Activated CD4-positive, alpha-beta T cell treated with anti-CD3 and anti-CD28 coated beads, Interleukin-10, Interleukin-2, amounts not matched to agents 100 ng/mL and 50 ng/mL, durations not matched to agents 16 hours and 8 hours (primary cell): ENCODE measurements around the gene LAMA1.

ENCODE experiments used
- DNase-seq: peaks from one replicate; pipeline ENCODE4 v3.0.0-alpha.2; 2020

LAMA1 gene

DNA sequence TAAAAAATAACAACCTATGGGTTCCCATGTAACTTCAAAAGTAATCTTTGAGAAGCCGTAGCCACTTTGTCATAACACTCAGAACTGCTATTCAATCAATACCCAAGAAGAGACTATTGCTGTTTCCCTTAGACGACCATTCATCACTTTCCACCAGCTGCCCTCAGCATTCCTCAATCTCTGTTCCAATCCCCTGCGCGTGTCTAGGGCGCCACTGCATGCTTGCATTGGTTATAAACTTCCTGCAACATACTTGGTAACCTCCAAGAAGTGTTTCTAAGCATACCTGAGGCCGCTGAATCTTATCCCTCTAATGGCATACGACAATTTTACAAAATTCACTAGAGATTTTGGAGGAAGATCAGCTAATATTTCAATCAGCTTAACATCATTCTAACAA is 134.2 kb downstream of the LAMA1 start:
- DNase-seq = no peak

DNA sequence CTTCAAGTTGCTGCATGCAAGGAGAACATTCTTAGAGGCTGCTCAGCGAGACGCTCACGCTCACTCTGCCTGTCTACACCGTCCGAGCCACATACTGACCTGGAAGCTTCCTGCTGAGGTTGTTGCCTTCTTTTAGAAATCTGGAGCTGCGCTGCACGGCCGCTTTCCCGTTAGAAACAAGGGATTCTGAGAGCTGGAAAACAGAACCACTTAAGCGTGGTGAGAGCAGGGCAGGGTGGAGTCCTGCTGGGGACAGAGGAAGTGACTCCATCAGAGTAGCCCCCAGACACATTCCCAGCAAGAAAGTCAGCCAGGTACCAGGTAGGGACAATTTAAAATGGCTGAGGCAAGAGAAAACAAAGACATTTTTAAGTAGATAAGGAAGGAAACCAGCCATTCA is 135.2 kb downstream of the LAMA1 start:
- DNase-seq = no peak

- no peak for DNase-seq
Measured at GRCh38 chr18:6980363-6980762, 137.2 kb downstream of the LAMA1 start.

DNA sequence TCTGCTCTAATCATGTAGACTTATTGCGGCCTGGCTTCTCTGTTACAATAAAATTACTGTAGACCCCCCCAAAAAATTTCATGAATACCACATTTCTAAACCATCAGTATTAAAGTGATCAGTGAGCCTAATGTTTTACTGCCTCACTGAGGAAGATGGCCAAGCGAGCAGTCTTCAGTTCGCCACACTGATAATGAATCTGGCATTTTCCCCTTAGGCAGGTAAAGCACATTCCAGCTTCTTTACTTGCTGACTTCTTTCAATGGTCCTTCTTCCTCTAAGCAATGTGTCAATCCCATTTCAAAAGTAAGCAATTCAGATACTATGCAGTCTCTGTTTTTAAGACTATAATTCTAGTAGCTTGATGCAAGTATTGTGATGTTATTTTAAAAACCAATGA is 137.6 kb downstream of the LAMA1 start:
- DNase-seq = no peak

- no peak for DNase-seq
Measured at GRCh38 chr18:6976935-6977334, 140.7 kb downstream of the LAMA1 start.

GRCh38 chr18:6975084-6975483 is 142.5 kb downstream of the LAMA1 start:
- no peak for DNase-seq

GRCh38 chr18:6971823-6972478 is 145.6 kb downstream of the LAMA1 start:
- no peak for DNase-seq

DNA sequence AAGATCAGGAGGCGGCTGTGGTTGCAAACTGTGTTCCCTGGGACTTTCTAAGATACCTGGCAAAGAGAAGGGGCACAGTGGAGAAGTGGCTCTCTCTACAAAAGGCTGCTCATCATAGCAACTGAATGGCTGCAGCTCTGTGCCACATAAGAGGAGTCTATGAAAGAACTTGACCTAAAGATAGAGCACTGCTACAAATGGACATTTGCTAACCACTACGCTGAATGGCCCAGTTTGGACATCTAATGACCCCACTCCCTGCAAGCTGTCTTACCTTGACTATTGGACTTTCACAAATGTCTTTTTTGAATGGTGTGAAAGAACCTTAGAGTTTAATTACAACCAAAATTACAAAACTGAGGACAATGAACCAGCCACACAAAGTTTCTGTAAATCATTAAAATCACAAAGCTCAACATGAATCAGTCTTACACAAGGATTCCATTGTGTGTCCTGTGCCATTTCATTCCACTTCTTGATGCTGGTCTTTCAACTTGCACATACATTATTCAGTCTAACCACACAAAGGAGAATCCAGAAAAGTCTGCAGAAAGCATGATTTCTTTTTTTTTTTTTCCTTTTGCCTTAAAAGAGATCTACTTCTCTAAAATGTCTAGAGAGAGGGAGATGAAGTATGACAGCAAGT is 154.0 kb downstream of the LAMA1 start:
- no peak for DNase-seq

DNA sequence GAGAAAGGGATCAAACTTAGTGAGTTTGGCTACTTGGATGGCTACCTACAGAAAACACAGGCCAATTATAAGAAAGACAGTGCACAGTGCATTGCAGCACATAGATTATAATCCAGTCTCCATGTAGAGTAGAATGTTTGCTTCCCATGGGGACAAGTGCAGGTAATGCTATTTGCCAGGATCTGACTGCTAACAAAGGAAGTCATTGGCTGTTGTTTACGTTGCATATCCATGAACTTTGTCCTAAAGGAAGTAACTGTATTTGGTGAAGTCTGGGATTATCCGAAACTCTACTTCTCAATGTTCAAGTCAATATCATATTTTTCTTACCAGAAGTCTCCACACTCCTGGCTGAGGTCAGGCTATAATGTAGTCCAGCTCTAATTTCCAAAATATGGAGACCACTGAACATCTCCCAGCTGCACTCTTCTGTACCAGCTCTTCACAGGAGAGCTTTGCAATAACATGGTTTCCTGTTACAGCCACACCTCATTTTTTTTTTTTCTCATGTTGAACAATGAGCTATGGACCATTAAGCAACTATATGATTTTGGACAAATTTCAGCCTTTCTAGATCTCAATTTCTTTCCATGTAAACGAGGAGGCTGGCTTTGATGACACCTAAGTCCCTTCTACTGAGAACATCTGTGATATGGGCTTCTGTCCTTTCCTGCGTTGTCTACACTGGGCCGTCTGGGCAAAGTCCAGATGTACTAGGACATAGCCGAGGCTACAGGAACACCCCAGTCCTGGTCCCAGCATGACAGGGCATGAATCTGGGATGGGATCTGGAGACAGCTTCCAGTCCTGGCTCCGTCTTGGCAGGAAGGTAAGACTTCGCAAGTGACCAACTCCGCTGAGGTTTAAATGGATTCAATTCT is 154.8 kb downstream of the LAMA1 start:
- no peak for DNase-seq

DNA sequence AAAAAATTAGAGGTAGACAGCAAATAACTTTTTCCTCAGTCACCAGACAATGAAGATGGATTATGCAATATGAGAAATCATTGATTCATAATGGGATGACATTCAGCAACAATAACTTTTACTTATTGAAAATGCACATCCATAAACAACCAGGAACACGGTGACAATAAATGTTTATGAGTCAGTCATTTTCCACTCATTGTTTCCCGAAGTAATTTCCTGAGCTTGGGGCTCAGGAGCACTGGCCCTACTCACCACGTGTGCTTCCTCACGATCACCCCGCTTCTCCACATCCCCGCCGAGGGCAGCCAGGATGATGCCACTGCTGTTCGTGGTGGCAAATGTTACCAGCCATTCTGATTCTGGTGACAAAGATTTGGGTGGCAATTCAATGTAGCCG is 156.3 kb downstream of the LAMA1 start:
- DNase-seq = no peak

DNA sequence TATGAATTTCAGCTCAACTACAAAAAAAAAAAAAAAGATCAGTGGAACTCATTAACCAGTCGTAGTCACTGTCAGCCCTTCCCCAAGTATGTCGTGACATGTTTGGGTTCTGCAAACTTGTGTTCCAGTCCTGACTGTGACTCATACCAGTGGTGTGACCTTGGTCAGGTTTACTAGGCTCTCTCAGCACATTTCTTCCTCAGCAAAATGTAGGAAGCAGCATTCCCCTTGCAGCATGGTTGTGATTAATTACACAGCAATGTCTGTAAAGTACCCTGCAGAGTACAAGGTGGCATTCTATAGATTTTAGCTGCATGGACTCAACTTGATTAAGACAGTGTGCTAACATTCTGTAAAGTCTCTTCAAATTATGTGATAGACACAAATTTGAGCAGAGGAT is 156.9 kb downstream of the LAMA1 start:
- no peak for DNase-seq

DNA sequence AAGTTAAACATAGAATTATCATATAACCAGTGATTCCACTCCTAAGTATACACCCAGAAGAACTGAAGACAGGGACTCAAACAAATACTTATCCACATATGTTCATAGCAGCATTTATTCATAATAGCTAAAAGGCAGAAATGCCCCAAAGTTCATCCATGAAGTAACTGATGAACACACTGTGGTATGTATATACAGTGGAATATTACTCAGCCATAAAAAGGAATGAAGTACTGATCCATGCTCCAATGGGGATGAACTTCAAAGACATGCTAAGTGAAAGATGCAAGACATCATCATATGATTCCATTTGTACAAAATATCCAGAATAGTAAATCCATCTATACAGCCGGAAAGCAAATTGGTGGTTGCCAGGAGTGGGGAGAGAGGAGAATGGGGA is 157.5 kb downstream of the LAMA1 start:
- DNase-seq = no peak

- DNase-seq = no peak
Measured at GRCh38 chr18:6959110-6959509, 158.5 kb downstream of the LAMA1 start.

DNA sequence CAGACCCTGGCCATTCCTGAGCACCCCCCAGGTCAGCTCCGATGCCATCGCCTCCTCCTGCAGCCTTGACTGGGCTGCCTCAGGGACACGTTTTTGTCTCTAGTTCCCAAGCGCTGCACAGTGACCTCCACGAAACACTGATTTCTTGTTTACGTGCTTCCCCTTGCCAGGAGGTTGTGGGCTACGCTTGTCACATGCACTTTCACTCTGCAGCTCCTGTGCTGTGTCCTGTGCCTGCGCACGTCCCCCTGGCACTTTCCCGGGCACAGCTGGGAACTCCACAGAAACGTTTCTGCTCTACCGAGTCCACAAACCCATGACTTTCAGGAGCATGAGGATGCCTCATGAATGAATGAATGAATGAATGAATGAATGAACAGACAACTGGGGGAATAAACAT is 160.6 kb downstream of the LAMA1 start:
- no peak for DNase-seq

- DNase-seq = no peak
Measured at GRCh38 chr18:6956495-6956894, 161.1 kb downstream of the LAMA1 start.

DNA sequence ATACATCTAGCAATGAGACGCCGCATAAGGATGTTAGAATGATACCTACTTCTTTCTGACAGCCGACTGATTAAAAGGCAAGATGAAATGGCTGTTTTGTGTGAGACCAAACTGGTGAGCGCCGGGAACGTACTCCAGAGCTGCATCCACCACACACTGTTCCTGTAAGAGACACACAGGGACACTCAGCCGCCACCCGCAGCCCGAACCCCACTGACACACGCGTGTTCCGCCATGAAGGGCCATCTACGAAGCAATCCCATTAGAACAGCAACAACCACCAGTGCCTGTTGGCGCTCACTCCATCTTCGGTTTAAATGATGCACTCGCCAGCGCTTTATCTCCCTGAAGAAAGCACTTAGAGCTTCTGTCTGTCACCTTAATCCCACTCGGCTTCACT is 162.3 kb downstream of the LAMA1 start:
- no peak for DNase-seq

- no peak for DNase-seq
Measured at GRCh38 chr18:6954501-6954900, 163.1 kb downstream of the LAMA1 start.

DNA sequence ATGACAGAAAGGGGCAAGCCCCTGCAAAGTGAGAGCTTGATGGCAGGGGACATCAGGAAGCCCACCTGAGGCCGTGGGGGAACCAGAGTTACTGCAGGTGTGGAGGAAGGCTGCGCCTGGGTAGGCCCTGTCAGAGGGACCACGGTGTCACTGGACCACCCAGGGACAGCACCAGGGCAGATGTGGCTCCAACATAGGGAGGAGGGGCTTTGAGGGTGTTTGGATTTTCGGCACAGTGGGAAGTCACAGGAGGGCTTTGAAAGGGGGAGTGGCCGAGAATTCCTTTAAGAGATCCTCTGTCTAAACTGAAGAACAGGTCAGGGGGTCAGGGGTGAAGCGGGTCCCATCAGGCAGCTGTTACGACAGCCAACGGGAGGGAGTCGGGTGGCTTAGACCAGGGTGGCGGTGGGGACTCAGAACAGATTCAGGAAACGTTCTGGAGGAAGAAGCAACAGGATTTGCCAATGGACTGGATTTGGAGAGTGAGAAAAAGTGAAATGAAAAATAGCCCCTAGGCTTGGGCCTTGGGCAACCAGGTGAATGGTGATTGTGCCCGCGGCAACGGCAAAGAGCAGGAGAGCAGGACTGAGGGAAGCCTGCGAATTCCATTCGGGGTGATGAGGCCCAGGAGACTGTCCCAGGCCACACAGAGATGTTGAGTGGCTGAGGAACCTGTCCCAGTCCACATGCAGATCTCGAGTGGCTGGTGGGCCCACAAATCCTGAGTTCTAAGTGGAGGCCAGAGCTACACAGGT is 166.1 kb downstream of the LAMA1 start:
- no peak for DNase-seq

GRCh38 chr18:6950641-6951040 is 167.0 kb downstream of the LAMA1 start:
- no peak for DNase-seq

- no peak for DNase-seq
Measured at GRCh38 chr18:6949800-6950586, 167.6 kb downstream of the LAMA1 start.

DNA sequence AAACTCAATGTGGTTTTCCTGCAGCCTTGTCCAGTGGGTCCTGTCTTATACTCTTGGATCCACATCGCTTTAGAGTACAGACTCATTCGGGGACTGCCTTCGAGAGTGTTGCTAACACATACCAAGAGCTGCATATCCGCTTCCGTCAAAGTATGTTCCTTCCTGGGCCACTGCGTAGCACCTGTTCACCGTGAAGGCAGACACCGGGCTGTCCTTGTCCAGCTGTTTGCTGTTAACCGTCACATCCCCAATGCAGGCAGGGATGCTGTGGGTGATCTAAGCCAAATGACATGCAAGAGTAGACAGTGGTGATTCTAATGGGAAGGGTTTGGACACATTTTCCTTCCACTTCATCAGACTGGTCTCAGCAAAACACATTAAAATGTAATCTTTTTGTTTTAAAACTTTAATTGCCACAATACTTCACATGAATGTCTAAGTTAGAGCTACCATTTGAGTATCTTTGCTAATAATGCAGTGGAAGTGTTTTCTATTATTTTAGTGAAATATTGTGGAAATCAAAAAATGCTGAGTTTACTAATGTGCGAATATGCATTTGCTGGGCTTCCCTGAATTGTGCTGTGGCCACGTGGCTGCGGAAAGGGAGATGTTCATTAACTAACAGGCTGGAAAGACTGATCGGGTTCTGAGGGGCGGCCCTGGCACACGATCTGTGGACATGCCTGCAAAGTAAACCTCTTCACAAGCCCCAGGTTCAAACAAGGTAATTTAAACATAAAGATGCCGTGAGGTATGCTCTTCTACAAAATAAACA is 169.1 kb downstream of the LAMA1 start:
- DNase-seq = no peak
